Activated naive CD8-positive, alpha-beta T cell treated with anti-CD3 and anti-CD28 coated beads, Interleukin-2, amount 50 U/mL, for 16 hours (primary cell): ENCODE measurements around the gene NPIPA8.
"Not testable (repeated sequence)": the region's sequence is repeated elsewhere in the genome, so short reads cannot be mapped to it uniquely, and the experiment has no call there.

Experiments used
- DNase-seq: peaks from one replicate; pipeline ENCODE4 v3.0.0-alpha.2; 2020; ENCODE audit warnings: low read depth, low spot score

NPIPA8 gene

DNA sequence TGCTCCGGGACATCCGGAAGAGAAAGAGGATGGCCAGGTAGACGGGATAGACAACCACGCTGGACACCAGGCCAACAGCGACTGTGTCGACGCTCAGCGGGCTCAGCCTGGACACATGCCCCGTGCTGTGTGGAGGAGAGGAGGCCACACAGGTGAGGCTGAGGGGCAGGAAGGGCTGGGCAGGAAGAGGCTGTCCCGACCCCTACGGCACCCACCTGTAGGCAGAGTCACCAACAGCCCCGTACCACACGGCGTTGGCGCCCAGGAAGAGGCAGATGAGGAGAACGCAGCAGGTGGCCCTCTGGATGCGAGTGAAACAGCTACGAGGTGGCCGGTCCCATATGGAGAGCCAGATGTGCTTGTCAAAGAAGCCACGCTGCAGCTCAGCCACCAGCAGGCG lies at the start of gene NPIPA8:
TSS of gene NPIPA8 (minus strand) at position 101 of the 400 bp plus-strand sequence. CDS start 4,074 bp downstream, outside the sequence.
- not testable (repeated sequence) for DNase-seq

- DNase-seq, result not testable (repeated sequence)
Observed at GRCh38 chr16:18385285-18385684, 48.7 kb upstream of the NPIPA8 start.

DNA sequence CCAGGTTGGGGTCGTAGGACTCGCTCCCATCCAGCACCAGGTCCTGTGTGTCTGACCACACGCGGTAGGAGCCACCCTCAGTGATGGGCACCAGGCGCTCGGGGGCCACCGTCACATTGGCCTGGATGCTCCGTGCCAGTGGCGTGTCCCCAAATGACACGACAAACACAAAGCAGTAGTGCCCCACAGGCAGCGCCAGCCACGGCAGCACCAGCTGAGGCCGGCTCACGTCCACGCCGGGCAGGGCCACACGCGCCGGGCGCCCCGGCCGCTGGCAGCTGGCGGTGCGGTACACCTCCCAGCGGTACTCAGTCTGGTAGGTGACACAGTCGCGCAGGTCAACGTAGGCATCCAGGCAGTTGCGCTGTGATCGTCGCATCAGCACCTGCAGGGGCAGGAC lies 48.3 kb upstream of the NPIPA8 start:
- not testable (repeated sequence) for DNase-seq

DNA sequence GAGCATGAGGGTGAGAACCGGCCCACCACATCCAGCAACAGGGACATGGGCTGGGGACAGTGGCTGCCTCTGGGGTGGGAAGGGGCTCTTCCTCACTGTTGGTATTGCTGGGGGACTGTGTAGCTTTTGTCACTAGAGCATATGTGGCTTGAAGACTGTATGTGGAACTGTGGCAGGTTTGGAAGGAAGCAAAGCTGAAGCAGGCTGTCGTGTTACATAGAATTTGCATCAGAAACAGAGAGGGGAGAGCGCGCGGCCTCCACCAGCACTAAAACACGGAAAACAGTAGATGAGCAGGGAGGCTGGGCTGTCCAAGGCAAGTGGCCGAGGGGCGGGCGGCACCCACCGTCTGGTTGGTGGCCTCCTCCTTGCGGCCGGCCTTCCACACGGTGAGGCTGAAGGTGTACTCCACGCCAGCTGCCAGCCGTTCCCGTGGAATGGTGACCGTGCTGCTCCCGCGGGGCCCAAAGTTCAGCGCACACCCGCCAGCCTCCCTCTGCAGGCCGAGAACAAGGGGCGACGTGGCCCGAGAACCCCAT lies 47.6 kb upstream of the NPIPA8 start:
- DNase-seq, result not testable (repeated sequence)

DNA sequence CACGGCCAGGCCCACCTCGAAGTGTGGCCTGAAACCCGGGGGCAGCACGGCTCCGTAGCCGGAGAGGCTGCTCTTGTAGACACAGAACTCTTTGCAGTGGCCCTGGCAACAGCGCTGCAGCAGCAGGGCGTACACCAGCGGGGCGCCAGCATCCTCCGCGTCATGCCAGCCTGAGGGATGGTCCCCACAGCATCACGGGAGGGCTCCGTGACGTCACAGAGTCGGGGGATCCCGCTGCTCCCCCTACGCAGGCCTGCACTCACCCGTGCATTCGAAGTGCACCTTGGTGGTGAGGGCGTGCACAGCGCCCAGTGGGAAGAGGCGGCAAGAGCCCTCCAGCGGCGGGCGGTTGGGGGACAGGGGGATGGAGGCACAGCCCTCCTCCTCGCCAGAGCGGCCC lies 46.2 kb upstream of the NPIPA8 start:
- DNase-seq, result not testable (repeated sequence)

DNA sequence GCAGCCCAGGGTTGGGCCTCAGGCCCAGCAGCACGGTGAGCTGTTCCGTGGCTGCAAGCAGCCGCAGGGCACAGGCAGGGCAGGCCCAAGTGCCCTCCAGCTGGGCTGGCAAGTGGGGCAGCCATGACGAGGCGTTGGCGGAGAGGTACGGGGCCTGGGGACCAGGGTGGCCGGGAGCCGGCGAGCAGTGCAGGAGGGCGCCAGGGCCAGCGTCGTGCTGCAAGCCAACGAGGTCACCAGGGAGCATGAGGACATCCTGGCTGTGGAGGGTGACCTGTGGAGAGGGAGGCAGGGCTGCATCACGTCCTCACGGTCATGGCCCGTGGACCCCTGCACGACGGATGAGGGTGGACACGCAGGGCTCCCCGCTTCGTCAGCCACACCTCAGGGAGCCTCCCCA lies 11.2 kb upstream of the NPIPA8 start:
- DNase-seq, result not testable (repeated sequence)

DNA sequence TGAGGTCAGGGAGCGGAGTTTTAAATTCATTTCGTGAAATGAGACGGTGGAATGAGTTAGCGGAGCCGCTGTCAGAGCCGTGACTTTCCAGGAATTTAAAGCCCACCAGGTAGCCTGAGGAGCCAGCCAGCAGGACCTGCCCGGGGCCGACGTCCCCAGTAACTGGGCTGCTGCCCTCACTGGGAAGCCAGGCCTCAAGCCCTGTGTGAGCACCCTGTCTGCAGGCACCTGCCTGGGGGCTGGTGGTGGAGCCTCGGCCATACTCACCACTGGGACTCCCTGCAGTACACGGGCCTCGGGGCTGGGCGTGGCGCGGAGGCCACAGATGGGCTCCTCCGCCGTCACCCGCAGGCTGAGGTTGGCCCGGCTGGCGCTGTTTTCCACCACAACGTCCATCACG lies 10.5 kb upstream of the NPIPA8 start:
- not testable (repeated sequence) for DNase-seq

DNA sequence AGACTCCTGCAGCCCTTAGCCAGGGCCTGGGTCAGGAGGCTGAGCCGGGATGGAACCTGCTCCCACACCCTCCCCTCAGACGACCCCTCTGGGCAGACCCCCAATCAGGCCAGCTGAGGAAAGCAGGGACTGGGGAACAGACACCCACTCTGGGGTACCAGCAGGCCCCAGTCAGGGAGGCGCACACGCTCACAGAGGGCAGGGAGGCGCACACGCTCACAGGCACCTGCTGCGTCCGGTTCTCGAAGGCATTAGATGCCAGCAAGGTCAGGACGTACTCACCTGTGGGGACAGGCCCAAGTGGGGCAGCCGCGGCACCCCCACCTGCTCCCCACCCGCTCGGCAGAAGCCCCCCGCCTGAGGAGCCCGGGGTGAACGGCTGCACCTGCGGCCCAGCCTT lies 8.1 kb upstream of the NPIPA8 start:
- DNase-seq, result not testable (repeated sequence)

DNA sequence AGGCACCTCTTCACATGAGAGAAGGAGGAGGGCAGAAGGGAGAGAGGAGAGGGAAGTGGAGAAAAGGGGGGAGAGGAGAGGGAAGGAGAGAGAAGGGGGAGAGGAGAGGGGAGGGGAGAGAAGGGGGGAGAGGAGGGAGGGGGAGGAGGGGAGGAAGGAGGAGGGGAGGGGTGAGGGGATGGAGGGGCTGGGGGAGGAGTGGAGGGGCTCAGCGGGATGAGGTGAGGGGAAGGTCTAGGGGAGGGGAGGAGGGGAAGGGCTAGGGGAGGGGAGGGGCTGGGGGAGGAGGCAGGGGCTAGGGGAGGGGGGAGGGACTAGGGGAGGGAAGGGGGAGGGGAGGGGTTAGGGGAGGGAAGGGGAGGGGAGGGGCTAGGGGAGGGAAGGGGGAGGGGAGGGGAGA lies 5.5 kb upstream of the NPIPA8 start:
- not testable (repeated sequence) for DNase-seq

DNA sequence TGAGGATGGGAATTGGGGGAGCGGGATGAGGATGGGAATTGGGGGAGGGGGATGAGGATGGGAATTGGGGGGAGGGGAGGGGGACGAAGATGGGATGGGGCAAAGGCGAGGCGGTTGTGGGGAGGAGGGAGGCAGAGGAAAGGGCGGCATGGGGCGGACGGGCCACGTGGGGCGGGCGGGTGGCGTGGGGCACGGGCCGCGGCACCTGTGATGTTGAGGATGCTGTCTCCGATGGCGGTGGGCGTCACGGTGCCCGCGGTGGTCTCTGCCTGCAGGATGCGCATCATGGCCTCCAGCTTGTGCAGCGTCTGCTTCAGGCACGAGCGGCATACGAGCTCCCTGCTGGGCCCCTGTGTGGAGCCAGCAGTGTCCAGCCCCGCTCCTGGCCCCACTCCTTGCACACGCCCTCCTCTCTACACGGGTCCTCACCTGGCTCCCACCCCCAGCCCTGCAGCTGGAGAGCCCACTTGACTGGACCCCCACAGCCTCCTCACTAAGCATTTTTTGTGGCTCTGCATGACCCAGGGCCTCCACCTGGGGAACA lies 5.0 kb upstream of the NPIPA8 start:
- DNase-seq, result not testable (repeated sequence)

DNA sequence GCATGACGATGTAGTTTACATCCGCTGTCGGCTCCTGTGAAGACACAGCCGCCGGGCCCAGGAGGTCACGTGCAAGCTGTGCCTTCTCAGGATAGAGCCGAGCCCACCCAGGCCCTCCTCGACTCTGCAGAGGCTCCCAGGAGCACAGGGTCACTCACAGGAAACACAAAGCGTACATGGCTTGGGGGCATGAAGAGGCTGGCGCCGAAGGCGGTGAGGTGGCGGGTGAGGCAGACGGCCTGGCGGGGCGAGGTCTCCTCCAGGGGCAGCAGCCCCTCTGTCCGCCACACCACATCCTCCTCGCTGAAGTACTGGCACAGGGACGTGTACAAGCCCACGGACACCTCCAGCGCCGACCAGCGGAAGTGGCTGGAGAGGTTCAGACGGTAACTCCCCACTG lies 2.7 kb upstream of the NPIPA8 start:
- DNase-seq, result not testable (repeated sequence)

DNA sequence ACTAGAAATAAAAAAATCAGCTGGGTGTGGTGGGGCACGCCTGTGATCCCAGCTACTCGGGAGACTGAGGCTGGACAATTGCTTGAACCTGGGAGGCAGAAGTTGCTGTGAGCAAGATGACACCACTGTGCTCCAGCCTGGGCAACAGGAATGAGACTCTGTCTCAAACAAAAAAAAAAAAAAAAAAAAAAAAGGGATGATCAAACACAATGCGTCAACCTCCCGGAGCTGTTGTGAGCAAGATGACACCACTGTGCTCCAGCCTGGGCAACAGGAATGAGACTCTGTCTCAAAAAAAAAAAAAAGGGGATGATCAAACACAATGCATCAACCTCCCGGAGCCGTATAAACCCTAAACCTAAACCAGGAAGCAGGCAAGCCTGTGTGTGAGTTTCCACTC lies 24.7 kb downstream of the NPIPA8 start:
- not testable (repeated sequence) for DNase-seq

DNA sequence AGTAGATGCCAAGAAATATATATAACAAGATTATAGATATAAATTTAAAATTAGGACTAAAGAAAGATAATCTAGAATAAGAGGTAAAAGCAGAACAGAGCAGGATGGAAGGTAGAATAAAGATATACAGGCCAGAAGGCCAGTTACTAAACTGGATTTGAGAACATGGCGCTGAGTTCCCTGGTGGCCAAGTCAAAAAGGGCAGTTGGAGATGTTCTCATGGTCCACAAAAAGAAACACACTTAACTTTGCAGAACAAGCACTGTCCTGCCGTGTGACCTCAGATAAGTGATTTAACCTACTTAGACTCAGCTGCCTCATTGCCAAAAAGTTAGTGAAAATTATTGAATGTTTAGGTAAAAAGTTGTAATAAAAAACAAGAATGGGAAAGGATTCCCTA lies 27.4 kb downstream of the NPIPA8 start:
- DNase-seq, result not testable (repeated sequence)

DNA sequence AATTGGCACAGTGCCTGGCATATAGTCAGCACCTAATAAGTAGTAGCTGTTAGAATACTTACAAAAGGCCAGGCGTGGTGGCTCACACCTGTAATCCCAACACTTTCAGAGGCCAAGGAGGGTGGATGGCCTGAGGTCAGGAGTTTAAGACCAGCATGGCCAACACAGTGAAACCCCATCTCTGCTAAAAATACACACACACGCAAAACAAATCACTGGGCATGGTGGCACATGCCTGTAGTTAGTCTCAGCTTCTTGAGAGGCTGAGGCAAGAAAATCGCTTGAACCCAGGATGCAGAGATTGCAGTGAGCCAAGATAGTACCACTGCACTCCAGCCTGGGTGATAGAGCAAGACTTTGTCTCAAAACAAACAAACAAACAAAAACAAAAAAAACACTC lies 29.3 kb downstream of the NPIPA8 start:
- DNase-seq, result not testable (repeated sequence)

- DNase-seq, result not testable (repeated sequence)
Observed at GRCh38 chr16:18306066-18306465, 30.5 kb downstream of the NPIPA8 start.

- DNase-seq, result not testable (repeated sequence)
Observed at GRCh38 chr16:18303059-18303706, 33.4 kb downstream of the NPIPA8 start.

GRCh38 chr16:18297714-18298113 lies 38.8 kb downstream of the NPIPA8 start:
- DNase-seq, result not testable (repeated sequence)

DNA sequence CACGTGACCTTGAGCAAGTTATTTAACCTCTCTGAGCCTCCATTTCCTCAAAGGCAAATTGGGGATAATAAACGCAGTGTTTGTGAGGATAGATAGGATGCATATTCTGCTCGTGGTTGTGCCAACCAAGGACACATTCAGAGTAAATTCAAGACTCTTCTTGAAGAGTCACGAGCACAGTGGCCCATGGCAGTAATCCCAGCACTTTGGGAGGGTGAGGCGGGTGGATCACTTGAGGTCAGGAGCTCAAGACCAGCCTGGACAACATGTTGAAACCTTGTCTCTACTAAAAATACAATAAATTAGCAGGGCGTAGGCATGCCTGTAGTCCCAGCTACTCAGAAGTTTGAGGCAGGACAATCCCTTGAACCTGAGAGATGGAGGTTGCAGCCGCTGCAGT lies 39.6 kb downstream of the NPIPA8 start:
- not testable (repeated sequence) for DNase-seq

GRCh38 chr16:18294371-18294770 lies 42.2 kb downstream of the NPIPA8 start:
- not testable (repeated sequence) for DNase-seq

- not testable (repeated sequence) for DNase-seq
Observed at GRCh38 chr16:18293337-18293956, 43.1 kb downstream of the NPIPA8 start.

GRCh38 chr16:18290959-18291358 lies 45.6 kb downstream of the NPIPA8 start:
- DNase-seq, result not testable (repeated sequence)

- not testable (repeated sequence) for DNase-seq
Observed at GRCh38 chr16:18286342-18286741, 50.2 kb downstream of the NPIPA8 start.

- not testable (repeated sequence) for DNase-seq
Observed at GRCh38 chr16:18280319-18280718, 56.2 kb downstream of the NPIPA8 start.
